Glomerular visceral epithelial cell (primary cell): ENCODE data around the gene CPT1C.
A peak's percentile ranks its signal among the peaks of the same experiment; 100 is the strongest.

ENCODE experiments used
- DNase-seq: peaks from one replicate; pipeline ENCODE4 v3.0.0-alpha.2; 2016; ENCODE audit errors: extremely low spot score

CPT1C gene

DNA sequence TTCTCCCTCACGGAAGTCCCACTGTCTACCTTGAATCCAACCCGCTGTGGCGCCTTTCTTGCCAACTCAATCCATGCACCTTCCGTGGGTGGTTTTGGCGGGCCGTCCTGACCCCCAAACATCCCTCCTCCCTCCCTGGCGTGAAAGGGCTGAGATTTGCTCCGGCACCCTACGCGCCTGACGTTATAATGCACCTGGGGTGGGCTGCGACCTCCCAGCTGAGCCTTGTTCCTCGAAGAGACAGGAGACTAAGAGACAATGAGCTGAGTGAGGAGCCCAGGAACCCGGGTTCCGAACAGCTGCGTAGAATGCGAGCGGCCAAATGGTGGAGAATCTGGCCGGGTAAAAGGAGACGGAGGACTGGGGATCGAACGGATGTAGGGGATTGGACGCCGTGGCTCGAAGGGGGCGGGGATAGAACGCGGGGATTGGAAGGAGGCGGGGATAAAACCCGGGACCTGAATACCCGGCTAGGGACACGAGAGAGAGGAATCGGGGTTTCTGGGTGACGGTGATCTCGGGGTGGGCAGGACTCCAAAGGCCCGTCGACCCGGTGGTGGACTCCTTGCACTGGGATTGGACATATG is at the start of gene CPT1C:
TSS of gene CPT1C (plus strand) at position 461 of the 587 bp plus-strand sequence. CDS start 1,137 bp downstream, outside the sequence.
- no peak for DNase-seq

DNA sequence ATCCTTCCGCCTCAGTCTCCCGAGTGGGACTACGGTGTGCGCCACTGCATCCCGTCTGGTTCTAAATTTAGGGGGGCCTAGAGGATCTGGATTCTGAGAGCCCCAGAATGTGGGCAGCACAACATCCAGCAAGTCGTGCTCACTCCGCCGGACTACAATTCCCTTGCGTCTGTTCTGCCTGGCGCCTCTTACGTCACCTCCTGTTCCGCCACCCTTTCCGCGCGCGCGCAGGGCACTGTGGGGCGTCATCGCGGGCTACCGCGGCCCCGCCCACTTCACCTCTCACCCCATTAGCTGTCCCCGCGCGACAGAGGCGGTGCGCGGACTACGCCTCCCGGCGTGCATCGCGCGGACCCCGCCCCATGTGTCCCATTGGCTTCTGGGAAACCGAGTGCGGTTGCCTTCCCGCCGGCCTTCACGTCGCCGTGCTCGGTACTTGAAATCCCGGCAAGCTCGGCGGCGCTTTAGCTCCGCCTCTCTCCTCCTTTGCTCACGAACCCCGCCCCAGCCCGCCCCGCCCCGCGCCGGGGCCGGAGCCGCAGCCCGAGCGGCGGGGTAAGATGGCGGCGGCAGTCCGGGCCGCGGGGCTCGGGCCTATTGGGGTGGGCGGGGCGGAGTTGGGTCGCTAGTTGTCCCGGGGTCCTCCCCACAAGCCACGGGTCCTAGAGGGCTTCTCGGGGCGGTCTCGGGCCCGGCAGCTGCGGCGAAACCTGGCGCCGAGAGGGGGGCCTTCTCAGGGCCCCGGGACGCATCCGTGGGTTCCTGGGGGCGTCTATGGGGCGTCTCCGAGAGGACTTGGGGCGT is 49.0 kb upstream of the CPT1C start, which contains the start of gene SCAF1:
TSS of gene SCAF1 (plus strand) at position 522 of the 804 bp plus-strand sequence. CDS start 2,818 bp downstream, outside the sequence.
- peak; percentile 100 for DNase-seq

DNA sequence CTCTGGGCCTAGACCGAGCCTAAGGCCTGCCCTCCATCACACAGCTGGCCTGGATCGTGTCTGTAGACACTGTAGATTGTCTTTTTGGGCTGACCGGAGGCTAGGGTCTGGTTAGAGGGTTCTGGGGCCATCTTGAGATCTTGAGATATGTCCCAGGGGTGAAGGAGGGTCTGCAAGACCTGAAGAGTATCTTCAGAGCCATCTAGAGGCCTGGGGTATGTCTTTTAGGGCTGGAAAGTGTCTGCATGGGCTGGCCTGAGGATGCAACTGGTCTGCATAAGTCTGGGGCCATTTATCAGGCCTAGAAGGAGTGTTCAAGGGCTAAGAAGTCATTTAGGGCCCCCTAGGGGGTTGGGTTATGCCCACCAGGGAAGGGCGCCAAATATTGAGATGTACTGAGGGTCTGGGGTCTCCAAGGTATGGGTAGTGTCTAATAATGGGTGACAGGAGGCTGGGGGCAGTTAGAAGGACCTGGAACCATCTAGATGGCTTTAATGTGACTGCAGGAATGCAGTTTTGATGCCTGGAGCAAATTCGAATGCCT is 48.4 kb upstream of the CPT1C start:
- DNase-seq, result no peak

DNA sequence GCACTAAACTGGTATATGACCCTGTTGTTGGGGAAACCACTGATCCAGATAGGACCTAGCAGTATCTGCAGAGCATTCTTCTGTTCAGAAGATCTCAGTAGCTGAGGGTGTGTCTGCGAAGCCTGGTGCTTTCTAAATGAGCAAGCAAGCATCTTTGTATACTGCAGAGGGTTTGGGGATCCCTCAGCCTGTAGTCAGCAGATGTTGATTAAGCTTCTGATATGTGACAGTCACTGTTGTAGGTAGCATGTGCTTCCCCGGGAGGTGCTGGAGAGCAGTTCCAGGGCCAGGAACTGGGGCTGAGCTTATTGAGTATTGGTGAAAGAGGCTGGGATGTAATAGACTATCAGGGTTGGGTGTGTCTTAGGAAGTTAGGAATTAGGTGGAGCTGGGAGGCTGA is 47.5 kb upstream of the CPT1C start:
- no peak for DNase-seq

DNA sequence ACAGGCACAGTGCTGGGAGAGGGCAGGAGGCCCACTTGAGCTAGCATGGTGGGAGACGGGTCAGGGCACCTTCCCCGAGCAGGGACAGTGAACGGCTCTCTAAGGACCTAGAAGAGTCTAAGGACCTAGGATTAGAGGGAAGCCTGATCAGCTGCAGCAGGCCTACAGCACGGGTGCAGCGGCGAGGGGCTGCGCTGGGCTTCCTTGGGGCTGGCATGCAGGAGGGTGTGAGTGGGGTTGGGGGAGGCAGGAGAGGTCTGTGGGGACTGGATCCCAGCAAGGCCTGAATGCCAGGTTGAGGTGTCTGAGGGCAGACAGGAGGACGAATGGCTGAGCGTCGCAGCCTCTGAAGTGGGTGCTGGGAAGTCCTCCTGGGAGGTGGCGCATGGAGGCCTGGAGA is 45.3 kb upstream of the CPT1C start:
- no peak for DNase-seq

DNA sequence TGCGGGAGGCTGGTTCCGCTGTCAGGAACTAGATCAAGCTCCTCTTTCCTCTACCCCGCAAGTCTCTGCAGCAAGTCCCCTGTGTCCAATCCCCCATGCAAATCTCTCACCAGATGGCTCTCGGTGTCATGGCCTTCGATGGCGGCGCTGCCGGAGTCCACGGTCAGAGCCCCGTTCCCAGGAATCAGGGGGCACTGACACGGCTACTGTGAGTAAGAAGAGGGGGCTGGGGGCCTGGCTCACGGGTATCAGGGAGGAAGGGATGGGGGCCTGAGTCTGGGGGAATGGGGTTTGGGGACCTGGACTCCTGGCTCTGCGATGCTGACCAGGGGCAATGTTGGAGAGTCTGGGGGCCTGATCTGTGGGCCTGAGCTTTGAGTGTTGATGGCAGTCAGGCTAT is 44.9 kb upstream of the CPT1C start:
- no peak for DNase-seq

DNA sequence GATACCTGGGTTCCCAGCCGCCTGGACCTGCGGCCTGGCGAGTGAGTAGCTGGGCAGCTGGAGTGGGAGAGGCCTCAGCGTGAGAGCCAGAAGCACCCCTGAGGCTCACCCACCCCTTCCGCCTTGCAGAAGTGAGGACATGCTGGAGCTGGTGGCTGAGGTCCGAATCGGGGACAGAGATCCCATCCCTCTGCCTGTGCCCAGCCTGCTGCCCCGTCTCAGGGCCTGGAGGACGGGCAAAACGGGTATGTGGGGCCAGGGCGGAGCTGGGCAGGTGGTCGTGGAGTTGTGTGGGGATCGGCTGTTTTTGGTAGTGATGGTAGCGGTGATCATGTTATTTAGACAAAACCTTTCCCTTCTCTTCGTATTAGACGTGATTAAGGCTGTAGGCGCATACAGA is 44.3 kb upstream of the CPT1C start:
- DNase-seq, result no peak

DNA sequence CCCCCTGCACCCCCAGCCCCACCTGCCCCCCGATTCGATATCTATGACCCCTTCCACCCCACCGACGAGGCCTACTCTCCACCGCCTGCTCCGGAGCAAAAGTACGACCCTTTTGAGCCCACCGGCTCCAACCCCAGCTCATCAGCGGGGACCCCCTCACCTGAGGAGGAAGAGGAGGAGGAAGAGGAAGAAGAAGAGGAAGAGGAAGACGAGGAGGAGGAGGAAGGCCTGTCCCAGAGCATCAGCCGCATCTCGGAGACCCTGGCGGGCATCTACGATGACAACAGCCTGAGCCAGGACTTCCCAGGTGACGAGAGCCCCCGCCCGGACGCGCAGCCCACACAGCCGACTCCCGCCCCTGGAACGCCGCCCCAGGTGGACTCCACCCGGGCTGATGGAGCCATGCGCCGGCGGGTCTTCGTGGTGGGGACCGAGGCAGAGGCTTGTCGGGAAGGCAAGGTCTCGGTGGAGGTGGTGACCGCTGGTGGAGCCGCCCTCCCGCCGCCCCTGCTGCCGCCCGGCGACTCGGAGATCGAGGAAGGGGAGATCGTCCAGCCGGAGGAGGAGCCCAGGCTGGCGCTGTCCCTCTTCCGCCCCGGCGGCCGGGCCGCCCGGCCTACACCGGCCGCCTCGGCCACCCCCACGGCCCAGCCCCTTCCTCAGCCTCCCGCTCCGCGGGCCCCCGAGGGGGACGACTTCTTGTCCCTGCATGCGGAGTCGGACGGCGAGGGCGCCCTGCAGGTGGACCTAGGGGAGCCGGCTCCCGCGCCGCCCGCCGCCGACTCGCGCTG is 39.7 kb upstream of the CPT1C start:
- DNase-seq, result no peak

DNA sequence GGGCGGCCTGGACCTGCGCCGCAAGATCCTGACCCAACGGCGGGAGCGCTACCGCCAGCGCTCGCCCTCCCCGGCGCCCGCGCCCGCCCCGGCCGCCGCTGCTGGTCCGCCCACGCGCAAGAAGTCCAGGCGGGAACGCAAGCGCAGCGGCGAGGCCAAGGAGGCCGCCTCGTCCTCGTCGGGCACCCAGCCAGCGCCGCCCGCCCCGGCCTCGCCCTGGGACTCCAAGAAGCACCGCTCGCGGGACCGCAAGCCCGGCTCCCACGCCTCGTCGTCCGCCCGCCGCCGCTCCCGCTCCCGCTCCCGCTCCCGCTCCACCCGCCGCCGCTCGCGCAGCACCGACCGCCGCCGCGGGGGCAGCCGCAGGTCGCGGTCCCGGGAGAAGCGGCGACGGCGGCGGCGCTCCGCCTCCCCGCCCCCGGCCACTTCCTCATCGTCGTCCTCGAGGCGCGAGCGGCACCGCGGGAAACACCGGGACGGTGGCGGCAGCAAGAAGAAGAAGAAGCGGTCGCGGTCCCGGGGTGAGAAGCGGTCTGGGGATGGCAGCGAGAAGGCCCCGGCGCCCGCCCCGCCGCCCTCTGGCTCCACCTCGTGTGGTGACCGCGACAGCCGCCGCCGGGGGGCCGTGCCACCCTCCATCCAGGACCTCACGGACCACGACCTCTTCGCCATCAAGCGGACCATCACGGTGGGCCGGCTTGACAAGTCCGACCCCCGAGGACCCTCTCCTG is 38.9 kb upstream of the CPT1C start:
- DNase-seq, result no peak

DNA sequence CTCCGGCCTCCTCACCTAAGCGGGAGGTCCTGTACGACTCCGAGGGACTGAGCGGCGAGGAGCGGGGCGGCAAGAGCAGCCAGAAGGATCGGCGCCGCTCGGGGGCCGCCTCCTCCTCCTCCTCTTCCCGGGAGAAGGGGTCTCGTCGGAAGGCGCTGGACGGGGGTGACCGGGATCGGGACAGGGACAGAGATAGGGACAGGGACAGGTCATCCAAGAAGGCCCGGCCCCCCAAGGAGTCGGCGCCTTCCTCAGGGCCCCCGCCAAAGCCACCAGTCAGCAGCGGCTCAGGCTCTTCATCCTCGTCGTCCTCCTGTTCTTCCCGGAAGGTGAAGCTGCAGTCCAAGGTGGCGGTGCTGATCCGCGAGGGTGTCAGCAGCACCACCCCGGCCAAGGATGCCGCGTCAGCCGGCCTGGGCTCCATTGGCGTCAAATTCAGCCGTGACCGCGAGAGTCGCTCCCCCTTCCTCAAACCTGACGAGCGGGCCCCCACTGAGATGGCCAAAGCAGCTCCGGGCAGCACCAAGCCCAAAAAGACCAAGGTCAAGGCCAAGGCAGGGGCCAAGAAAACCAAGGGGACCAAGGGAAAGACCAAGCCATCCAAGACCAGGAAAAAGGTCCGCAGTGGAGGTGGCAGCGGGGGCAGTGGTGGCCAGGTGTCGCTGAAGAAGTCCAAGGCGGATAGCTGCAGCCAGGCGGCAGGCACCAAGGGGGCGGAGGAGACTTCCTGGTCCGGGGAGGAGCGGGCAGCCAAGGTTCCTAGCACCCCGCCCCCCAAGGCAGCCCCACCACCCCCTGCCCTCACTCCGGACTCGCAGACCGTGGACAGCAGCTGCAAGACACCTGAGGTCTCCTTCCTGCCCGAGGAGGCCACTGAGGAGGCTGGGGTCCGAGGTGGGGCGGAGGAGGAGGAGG is 38.1 kb upstream of the CPT1C start:
- DNase-seq, result no peak

DNA sequence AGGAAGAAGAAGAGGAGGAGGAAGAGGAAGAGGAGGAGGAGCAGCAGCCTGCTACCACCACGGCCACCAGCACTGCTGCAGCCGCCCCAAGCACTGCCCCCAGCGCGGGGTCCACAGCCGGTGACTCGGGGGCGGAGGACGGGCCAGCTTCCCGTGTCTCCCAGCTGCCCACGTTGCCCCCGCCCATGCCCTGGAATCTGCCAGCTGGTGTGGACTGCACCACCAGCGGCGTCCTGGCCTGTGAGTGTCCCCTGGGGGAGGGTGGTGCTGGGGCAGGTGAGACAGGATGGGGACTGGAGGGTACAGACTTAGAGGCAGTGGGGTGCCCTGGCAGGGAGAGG is 37.5 kb upstream of the CPT1C start:
- no peak for DNase-seq

DNA sequence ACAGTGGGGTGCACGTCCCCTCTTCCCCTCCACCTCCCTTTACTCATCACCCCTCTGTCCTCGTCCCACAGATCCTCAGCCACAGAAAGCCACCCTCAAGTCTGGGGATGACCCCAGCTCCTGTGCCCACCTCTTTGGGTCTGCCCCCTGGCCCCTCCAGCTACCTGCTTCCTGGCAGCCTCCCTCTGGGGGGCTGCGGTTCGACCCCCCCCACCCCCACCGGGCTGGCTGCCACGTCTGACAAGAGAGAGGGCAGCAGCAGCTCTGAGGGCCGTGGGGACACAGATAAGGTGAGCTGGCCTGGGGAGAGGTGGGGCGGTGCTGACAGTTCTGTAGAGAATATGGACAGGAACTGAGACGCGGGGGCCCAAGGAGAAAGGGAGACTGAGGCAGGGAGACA is 36.3 kb upstream of the CPT1C start:
- no peak for DNase-seq

DNA sequence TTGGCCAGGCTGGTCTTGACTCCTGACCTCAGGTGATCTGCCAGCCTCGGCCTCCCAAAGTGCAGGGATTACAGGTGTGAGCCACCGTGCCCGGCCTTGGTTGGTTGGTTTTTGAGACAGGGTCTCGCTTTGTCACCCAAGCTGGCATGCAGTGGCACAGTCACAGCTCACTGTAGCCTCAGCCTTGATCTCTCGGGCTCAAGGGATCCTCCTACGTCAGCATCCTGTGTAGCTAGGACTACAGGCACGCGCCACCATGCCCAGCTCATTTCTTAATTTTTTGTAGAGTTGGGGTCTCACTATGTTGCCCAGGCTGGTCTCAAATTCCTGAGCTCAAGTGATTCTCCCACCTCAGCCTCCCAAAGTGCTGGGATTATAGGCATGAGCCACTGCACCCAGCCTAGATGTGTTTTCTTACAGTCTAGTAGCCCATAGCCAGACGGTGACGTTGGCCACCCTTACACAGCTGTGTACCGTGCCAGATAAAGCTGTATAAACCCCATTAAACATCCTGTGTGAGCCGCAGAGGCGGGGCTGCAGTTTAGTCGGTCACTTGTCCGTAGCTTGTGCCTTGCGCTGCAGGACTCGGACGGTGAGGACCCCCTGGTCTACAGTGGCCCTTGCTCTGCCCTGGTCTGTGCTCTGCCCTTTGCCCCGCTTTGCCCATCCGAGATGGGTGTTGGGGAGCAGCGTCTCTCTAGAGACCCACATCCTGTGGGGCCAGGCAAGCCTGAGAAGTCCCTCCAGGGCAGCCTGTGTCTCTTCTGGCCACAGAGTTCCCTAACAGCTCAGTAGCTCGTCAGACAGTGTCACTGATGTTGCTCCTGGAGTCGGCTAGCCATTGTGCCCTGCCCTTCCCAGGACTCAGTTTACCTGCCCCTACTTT is 35.1 kb upstream of the CPT1C start:
- DNase-seq, result no peak

DNA sequence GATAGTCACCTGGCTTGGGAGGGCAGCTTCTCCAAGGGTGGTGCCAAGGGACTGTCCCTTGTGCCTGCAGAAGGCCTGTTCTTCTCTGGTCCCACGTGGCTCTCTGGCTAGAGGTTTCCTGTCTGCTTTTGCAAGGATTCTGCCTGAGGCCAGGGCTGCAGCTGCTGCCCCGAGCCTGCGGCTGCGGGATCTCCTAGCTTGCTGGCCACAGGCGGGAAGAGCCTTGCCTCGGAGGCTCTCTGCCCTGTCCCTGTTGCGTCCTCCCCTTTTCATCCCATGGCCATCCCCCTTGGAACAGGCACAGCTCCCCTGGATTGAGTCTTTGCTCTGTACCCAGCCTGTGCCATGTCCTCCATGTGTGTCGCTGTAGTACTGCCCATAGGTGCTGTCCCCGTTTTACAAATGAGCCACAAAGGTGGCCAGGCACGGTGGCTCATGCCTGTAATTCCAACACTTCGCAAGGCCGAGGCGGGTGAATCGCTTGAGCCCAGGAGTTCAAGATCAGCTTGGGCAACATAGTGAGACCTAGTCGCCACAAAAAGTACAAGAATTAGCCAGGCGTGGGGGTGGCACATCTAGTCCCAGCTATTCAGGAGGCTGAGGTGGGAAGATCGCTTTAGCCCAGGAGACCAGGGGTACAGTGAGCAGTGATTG is 34.3 kb upstream of the CPT1C start:
- DNase-seq, result no peak

DNA sequence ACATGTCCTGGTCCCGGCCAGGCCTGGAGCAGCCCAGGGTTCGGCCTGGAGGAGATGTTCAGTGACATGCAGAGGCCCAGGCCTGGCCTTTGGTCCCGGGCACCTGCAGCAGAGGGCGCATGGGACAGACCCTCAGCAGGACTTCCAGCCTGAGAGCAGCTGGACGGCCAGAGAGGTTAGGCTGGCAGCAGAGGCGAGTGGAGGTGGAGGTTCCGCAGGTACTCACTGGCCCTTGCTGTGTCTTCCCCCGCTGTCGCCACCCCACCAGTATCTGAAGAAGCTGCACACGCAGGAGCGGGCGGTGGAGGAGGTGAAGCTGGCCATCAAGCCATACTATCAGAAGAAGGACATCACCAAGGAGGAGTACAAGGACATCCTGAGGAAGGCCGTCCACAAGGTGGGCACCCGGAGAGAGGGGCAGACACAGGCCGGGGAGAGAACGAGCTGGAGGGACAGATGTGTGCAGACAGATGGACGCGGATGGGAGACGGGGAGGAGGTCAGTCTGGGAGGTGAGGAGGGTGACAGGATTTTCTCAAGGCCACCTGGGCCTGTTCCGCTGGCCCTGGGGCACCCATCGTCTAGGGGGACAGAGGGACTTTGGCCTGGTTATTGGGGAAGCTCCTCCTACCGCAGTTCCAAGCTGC is 33.3 kb upstream of the CPT1C start:
- no peak for DNase-seq

DNA sequence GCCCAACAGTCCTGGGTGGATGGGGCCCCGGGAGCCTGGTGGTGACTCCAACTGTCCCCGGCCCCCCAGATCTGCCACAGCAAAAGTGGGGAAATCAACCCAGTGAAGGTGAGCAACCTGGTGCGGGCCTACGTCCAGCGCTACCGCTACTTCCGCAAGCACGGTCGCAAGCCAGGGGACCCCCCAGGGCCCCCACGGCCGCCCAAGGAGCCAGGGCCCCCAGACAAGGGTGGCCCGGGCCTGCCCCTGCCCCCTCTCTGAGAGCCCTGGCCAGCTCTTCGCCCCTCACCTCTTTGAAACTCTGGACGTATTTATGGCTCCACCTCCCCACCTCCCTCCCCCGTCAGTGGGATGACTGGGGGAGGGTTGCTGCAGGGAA is 32.8 kb upstream of the CPT1C start:
- DNase-seq, result no peak

DNA sequence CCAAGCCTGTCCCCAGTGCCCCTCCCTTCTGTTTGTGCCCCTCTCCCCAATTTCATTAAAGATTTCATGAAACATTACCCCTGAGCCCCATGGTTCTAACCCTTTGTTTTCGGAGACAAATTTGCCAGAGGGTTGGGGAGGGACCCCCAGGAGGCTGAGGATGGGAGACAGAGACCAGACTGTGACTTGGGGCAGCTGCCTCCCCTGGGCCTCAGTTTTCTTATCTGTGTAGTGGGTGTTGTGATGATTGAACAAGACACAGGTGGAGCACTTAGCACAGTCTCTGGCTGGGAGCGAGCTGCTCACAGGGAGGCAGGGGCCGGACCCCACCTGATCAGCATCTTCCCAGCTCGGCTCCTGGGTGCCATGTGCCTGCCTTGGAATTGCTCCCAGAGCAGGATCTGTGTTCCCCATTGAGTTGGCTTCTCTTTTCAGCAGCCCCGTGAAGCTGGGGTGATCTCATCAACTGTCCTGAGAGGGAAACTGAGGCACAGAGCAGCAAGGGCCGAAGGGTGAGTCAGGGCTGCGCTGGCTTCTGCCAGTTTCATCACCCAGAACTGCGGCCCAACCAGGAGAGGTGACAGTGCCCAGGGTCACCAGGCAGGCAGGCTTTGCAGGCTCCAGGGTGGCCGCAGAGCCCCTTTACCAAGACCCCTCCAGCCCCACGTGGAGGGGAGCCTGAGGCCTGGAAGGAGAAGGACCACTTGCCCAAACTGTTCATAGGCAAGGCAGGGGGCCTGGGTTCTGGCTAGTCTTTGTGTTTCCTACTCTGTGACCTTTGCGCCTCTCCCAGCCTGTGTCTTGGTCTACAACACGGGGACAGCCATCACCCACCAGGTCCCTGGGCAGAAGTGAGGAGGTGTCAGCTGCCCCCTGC is 32.1 kb upstream of the CPT1C start:
- no peak for DNase-seq
